Brain pericyte (primary cell): ENCODE results near the gene SLC46A3.
"Not testable (repeated sequence)": the region's sequence is repeated elsewhere in the genome, so short reads cannot be mapped to it uniquely, and the experiment has no call there.

ENCODE experiments used
- DNase-seq: peaks from one replicate; pipeline ENCODE4 v3.0.0-alpha.2; 2012; ENCODE audit warnings: low read depth, low spot score

SLC46A3 gene

GRCh38 chr13:28683169-28683568 is 35.6 kb downstream of the SLC46A3 start:
- not testable (repeated sequence) for DNase-seq

GRCh38 chr13:28680541-28680940 is 38.2 kb downstream of the SLC46A3 start:
- no peak for DNase-seq

GRCh38 chr13:28679628-28680027 is 39.1 kb downstream of the SLC46A3 start:
- no peak for DNase-seq

GRCh38 chr13:28678809-28679208 is 40.0 kb downstream of the SLC46A3 start:
- no peak for DNase-seq

- no peak for DNase-seq
Measured at GRCh38 chr13:28671126-28671792, 47.5 kb downstream of the SLC46A3 start.

- no peak for DNase-seq
Measured at GRCh38 chr13:28666897-28667488, 51.8 kb downstream of the SLC46A3 start.

GRCh38 chr13:28659621-28659970 is 59.2 kb downstream of the SLC46A3 start:
- DNase-seq, result no peak

- peak; percentile 89 for DNase-seq
Measured at GRCh38 chr13:28658796-28659620, 59.8 kb downstream of the SLC46A3 start, which contains the start of gene POMP. POMP (plus strand) TSS chr13:28659130; CDS start chr13:28659185, 55 bp downstream.

- no peak for DNase-seq
Measured at GRCh38 chr13:28658539-28658795, 60.3 kb downstream of the SLC46A3 start.

- no peak for DNase-seq
Measured at GRCh38 chr13:28657784-28658538, 60.8 kb downstream of the SLC46A3 start.

GRCh38 chr13:28655561-28655960 is 63.2 kb downstream of the SLC46A3 start:
- DNase-seq, result no peak

- no peak for DNase-seq
Measured at GRCh38 chr13:28654276-28654675, 64.5 kb downstream of the SLC46A3 start.

GRCh38 chr13:28653111-28653510 is 65.7 kb downstream of the SLC46A3 start:
- no peak for DNase-seq

GRCh38 chr13:28651810-28652401 is 66.9 kb downstream of the SLC46A3 start:
- DNase-seq, result no peak

- no peak for DNase-seq
Measured at GRCh38 chr13:28650284-28650683, 68.5 kb downstream of the SLC46A3 start.
